GM19238 (cell line): ENCODE results near the gene DLGAP1.

ENCODE experiments used
- DNase-seq: peaks from one replicate; pipeline ENCODE4 v3.0.0; 2011; ENCODE audit warnings: low spot score; ENCODE audit not compliant: insufficient read length

The DLGAP1 gene

DNA sequence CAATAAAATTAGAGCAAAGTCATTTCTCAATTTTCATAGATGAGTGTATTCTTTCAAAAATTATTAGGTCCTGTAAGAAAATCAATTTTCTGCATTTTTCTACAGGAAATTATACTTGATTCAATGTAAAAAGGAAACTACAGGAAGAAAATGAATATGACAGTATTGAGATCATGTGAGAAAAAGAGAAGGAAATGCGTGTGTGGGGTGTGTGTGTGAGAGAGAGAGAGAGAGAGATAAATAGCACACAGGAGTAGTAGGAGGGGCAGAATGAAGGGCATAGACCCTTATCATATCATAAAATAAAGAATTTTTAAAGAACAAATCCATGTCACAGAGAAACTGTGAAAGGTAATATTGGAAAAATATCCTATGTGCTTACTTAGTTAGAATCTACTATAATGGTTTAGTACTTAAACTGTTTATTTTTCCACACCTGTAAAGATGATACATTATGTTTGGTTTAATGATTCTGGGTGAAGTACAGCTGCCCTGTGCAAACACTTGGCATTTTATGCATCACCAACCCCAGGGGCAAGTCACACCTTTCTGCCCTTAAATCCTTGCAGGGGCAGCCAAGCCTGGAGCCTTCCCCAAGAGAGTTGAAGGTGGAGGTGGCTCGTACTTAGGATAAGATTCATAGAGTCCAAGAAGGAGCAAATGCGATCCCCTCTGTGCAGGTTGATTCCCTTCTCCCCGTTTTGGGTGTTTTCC, 728.7 kb downstream of the DLGAP1 start:
- no peak for DNase-seq

DNA sequence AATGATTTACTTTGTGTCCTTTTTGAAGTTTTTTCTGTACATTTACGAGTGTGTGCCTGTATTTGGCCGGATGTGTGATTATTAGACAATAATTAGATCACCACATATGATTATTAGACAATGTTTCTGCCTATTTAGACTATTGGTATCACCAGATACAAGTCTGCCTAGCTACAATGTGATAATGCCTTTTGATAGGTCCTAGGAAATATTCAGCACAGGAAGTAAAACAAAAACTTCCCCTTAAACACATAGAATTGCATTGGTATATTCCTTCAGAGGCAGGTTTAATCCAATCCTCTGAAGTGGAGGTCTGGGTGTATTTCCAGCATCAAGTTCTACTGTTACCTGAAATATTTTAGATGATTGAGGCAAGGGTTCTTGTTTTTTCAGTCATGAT, 730.0 kb downstream of the DLGAP1 start:
- DNase-seq: no peak

DNA sequence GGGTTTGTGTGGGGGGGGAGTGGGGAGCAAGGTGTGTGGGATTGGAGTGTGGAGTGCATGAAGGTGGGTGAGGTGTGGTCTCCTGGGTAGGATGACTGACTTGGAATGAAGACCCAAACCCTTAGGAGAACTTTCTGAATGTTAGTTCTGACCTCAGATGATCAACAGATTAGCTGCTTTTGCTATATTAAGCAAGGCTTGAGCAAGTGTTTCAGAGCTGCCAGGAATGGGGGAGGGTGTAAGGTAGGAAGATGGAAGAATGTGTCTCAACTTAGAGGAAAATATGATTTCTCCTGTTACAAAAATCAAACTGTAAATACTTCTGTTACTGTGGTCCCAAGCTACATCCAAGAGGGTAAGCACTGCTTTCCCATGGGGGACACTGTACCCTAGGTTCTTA, 731.6 kb downstream of the DLGAP1 start:
- no peak for DNase-seq

DNA sequence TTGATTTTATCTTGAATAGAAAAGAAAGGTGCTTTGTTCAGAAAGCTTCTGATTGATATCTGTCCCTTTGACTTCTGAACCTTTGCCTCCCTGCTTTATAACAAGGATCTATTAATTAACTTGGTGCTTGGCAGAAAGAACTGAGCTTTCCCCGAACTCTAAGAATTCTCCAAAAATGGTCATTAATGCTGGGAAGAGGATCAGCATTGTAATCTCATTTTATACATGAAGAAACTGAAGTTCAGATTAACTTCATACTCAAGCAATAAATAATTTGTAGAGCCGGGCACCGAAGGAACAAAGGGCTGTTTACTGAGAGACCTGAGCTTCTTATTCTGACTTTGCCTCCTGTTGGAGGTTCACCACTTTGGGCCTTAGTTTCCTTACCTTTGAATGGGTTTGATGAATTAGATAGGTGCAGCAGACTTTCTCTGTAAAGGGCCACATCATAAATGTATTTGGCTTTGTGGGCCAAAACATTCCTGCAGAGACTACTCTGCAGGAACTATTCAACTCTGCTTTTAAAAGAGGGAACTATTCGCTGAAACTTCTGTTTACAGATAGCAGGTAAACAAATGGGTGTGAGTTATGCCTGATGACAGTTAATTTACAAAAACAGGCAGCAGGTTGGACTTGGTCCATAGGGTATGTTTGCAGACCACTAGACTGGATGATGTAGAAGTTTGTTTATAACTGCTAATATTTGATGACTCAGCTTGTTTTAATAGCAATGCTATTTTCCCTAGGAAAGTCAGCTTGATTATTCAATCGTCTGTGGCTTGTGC, 732.3 kb downstream of the DLGAP1 start:
- no peak for DNase-seq

DNA sequence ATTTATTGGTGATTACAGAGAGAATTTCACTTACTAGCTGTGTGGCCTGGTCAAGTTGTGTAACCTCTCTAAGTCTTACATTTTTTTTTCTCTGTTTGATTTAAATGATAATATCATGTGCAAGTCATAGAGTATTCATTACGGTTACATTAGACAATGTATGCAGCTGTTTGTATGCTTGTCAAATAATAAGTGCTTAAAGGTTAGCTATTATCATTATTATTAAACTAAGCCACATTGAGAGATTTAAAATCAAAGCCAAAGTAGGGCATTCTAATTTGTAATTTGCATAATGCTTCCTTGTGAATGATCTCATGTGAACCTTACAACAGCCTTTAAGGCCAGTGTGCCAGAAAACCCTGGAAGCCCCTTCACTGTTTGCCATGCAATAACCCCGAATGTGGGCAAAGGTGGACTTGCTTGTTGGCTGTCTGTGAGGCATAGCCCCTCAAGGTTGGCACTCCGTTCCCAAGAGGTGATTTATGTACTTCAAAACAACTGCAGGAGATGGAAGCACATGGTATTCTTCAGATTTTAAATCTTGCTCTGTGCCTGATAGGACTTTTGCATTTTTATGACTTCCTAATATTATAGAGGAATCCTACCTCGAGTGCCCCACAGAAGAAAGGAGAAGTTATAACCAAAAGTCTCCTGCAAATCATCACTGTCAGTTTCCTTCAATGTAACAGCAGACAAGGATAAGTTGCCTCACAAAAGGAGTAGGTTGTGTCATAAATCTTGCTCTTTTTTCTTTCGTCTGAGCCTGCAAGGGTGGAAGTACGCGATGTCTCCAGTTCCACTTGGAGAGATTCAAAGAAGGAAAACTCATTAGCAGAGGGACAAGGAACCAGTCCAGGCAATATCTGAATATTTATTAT, 733.1 kb downstream of the DLGAP1 start:
- no peak for DNase-seq

DNA sequence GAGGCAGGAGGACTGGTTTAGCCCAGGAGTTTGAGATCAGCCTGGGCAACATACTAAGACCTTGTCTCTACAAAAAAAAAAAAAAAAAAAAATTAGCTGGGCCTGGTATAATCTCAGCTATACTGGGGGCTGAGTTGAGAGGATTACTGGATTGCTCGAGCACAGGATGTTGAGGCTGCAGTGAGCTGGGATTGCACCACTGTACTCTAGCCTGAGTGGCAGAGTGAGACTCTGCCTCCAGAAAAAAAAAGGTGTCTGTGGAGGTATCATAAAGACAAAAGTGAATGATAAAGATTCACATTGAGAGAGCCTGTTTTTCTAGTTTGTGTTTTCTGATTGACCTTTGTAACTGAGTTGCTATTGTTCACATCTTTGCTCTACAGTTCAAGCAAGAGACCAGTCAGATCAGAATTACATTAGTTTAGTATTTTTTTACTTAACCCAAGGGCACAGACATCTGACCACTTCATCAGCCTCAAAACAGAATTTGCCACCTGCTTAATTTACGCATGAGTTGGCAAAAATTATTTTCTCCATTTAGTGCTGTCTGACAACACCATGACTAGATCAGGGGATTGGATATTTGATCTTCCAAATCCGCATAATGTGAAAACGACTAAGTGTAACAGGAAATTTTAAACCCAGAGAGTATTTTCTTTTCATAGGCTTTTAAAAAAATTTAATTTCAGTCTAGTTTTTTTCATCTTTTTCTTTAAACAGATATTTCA, 734.1 kb downstream of the DLGAP1 start:
- DNase-seq: no peak

DNA sequence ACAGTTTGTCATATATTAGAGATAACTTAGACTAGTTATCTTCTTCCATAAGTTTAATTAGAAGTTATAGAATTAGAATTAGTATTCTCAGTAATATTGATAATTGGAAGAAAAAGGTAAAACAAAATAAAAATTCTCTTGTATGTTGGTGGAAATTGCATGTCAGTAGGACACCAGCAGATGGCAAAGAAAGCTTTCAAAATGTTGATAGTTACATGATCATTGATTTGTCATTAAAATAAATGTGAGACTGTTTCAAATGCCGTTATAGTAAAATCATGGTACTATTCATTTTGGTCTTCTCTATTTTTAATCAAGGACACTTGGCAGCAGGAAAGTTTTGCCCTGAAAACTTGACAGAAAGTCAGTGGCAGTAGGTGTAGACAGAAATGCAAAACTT, 734.9 kb downstream of the DLGAP1 start:
- DNase-seq: no peak

DNA sequence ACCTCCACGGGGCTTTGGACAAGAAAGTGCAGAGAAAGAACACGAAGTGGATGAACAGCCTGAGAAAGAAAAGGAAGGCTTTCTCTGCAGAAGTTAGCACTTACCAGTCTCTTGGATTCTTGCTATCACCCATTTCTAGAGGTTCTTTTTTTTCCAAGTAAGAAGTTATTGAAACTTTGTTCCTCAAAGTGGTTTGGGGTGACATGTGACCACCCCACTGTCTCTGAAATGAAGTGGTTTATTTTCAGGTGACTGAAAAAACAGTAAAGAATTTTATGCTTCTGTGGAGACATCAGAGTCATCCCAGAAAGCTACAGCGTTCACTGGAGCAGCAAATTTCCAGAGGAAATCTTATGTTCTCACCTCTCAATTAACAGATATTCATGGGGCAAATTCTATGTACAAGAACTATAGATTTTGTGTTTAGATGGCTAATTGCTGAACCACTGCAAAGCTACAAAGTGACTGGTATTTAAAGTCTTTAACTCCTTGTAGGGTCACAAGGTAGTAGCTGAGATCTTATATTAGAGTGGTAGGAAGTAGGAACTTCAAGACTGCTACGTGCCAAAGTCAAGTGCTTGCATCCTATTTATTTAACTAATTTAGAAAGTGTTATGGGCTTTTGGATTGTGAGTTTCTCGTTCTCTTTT, 737.6 kb downstream of the DLGAP1 start:
- DNase-seq: no peak

DNA sequence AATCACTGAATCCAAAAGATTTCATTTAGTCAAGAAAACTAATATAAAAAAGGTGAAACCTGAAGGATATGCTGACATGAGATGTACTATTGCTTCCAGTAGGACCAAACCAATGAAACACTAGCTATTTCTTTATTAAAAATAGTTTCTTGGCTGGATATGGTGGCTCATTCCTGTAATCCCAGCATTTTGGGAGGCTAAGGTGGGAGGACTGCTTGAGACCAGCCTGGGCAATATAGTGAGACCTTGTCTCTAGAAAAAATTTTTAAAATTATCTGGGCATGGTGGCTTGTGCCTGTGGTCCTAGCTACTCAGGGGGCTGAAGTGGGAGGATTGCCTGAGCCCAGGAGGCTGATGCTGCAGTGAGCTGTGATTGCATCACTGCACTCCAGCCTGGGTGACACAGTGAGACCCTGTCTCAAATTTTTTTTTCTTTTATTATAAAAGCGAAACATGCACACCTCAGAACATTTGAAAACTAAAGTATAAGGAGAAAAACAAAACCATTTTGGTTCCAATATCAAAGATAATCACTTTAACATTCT, 738.9 kb downstream of the DLGAP1 start:
- no peak for DNase-seq

DNA sequence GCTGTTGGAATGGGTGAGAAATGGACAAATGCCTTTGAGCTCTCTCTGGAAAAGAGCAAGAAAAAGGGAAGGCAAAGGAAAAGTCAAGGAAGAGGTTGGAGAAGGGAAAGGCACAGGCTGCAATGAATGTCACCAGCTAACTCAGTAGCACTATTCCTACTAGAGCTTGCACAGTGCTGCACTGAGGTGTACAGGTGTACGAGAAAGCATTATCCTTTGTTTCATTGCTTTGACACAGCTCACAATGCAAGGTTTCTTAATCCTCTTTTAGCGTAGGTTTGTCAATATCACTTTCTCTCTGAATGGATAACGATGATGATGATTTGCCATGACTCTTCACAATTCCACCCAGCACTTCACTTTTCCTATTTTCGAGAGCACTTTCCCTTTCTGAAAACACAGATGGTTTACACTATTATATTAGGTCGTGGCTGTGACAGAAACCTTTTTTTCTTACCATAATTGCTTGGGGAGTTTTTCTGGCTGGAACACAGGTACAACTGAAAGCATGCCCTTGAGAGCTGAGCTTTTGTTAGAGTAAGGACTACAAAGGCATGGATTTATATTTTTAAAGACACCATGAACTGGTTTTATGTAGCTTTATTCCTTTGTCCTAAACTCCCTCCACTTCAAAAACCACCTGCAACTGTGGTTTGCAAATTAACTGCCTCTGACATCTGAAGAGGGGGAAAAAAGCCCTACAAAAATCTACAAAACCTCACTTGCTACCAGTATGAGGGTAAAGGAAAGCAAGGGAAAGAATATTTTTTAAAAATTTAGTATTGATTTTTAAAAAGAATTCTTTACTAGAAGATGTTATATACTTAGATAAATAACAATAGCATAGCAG, 739.7 kb downstream of the DLGAP1 start:
- DNase-seq: no peak

DNA sequence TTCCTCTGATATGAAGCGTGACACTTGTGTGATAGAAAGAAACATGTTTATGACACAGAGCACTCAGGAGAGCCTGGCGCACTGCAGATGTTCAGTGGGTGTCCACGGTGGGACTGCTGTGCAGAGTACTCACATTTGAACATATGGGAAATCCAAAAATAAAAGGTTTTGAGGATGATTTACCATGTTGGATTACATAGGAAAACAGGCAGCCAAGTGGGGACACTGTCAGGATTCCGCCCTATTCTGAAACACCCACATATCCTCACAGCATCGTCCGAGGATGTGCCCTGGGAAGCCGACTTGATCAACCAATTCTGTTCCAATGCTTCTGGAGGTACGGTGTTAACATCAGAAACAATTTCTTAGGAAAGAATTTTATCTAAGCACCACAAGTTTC, 741.4 kb downstream of the DLGAP1 start:
- DNase-seq: no peak

DNA sequence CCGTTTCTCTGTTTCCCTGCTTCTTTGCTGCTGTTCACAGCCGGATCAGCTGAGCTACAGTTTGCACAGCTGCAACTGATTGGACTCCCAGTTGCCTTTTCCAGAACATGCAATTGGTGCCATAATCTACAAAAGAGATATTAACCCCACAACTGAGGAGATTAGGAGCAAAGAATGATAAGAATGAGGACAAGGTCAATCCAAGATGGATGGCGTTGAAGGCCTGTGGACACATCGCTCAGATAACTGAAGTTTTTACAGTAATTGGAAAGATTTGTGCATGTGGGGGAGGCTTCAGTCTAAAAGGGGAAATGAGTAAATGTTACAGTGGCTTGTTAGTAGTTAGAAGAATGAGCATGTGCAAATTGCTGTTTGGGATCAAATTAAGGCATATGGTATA, 741.9 kb downstream of the DLGAP1 start:
- no peak for DNase-seq

DNA sequence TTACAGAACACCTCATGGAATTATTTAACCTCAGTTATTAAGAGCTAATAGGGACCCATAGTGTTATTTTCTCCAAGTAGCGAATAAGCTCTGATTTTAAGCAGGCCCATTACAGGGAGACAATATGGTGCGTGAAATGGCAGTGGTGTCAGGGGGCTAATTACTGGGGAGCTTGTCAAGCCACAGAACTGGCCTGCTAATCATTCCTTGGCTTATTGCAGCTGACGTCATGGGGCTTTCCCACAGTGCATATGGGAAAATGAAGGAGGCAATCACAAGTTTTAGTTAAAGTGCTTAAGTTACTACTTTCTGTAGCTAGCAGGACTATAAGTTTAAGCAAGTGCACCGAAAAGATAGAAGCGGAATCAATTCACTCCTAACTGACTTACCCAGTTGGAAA, 742.6 kb downstream of the DLGAP1 start:
- DNase-seq: no peak

DNA sequence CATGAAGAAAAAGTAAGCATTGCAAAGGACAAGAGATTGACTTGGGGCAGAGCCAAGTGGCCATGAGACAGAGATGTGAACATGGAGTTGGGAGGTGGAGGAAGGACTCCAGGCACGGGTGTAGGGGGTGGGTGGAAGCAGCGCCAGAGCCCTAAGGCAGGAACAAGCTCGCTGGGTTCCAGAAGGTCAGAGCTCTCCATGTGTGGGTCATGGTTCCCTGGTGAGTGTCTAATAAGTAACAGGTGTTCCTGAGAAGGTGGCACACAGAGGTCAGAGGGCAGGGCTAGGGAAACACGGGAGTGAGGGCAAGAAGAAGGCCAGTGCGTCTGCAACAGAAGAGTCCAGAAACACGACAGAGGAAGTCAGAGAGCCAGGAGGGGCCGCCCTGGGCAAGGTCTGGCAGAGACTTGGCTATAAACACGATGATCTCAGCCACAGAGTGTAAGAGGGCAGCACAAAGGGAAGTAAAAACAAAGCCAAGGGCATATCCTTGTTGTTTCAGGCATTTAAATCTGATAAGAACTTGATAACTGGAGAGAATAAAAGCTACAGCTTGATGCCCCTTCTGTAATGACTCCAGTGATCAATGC, 744.3 kb downstream of the DLGAP1 start:
- DNase-seq: no peak

DNA sequence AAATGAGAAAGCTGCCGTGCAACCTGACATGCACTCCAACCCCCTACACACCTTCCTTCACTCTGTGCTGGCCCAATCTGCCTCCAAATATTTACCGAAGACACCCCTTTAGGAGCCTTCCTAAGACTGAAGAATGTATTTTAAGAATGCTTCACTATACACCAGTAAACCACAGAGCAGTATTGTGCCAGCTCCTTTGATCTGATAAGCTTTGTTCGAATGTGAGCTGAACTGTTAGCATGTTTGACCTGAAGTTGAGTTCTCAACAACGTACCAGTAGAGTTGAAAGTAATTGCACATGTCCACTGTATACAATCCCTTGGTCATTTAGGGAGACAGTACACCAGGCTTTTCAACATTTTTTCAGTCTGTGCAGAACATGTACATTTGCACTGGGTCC, 745.9 kb downstream of the DLGAP1 start:
- no peak for DNase-seq

DNA sequence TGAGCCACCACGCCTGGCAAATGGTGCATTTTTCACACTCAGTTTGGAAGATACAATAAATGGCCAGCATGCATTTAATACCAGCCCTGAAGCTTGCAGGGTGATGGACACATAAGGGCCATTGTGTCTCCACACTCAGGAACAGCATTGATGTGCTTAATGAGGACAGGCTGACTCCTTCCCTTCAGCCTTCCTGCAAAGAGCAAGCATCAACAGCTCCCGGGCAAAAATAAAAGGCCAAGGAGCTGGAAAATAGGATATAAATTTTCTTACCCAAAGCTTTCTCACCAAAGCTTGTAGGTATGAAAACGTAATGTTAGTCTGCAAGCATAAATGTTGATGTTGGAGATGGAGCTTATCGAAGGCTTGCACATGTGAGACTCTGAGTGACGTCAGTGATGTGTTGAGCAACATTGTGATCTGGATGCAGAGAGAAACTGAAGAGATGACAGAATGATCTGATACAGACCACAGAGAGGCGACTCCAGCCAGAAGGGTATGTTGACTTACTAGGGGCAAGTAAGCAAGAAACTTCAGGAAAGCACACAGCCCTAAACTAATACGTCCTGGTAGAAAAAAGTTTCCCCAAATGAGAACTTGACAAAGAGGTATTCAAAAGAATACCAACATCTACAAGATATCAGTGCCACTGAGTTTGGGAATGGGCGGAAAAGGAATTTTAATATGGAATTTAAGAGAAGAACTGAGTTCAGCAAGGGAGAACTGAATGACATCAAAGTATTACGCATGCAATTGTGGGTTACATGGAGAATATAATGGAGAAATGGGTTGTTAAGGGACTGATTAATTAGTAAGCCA, 748.6 kb downstream of the DLGAP1 start:
- DNase-seq: no peak

DNA sequence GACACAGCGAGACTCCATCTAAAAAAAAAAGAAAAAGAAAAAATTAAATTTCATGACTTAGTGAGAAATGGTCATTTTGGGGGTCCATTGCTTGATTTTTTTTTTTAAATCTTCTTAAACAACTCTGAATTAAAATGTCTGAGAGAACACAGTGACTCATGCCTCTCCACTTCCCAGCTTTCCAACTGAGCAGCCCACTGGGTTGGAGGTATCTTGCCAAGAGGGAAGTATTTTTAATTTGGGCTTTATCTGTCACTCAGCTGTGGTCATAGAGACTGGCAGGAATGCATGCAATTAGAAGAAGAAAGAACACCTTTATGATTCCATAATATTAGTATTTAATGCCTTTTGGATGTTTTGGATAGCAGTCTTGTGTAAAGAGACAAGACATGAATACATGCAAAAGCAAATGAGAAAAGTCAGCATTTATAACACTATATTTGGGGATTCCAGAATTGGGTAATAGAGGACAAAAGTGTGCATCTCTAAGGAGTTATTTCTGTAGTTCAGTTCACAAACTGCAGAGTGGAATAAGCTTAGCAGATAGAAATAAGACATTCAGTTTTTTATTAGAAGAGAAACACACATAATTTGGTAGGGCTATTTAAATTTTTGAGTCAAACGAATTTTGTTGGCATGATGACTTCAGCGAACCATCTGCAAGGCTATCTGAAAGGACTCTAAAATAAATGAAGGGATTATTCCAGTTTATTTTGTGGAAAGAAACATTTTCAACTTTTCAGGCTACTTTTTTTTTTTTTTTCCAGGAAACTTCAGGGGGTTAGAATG, 750.4 kb downstream of the DLGAP1 start:
- no peak for DNase-seq

DNA sequence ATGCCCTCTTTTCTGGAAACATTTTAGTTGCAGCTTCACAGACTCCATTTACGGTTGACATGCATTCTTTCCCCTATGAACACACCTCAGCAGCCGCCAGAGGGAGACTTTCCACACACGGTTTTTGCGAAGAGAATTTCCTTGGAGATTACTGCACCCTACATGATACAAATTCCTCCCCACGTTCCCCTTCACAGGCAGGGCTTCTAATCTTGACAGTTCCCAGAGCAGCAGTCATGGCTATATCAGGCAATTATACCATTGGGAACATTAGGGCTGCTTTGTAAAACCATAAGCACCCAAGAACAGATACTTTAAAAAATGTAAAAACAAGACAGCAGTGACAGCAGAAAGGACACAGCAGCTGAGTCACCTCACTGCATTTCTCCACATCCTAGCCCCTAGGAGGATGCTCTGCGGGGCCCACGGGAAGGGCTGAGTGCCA, 751.4 kb downstream of the DLGAP1 start:
- DNase-seq: no peak
